HCT116 (cell line): Measurements from ENCODE around the gene ADARB1. TPM values are rescaled to one million over a fixed set of nuclear protein-coding genes. Genes with fewer than 3 reads are reported as not detected.

Experiments used
- ATAC-seq: fragments of 200-7000 bp; cut with Tn5 transposase; 2 replicates; pipeline ENCODE4 v1.9.1; 2020; ENCODE audit warnings: mild to moderate bottlenecking, moderate library complexity
- BruUV-seq: library from RNA; stranded (reverse); fragments of 400-500 nt; replicated peaks from 2 replicates; lab custom pipeline; 2021; lab: Mats Ljungman, UMichigan
- CTCF ChIA-PET: fragments of 300-600 bp; sonication (Branson Sonifier 250); formaldehyde crosslinking; loops from one replicate; lab custom pipeline; 2021; ENCODE audit warnings: antibody characterized with exemption; lab: Charles Lee
- POLR2A ChIA-PET: fragments of 300-600, 350-600 bp; sonication (Branson Sonifier 250); formaldehyde crosslinking; loops from one replicate; lab custom pipeline; 2021; ENCODE audit warnings: antibody characterized with exemption; lab: Charles Lee
- RAD21 ChIA-PET, 2 experiments: fragments of 300-600 bp; sonication (Branson Sonifier 250); formaldehyde crosslinking; loops; one replicate each; lab custom pipeline; 2023; ENCODE audit warnings: low total read pairs in 2 of 2; ENCODE audit not compliant: uncharacterized antibody in 2 of 2, unreplicated experiment in 2 of 2, low non-redundant PET in 1 of 2; lab: Charles Lee
- DNase-seq: peaks from one replicate; pipeline ENCODE4 v3.0.0-alpha.2; 2010; ENCODE audit warnings: low read depth, low spot score
- H2AFZ ChIP-seq: fragments of 200-600 bp; shearing (Covaris generic), sonication (generic); 2 replicates; pipeline ENCODE4 v1.6.1; 2017; ENCODE audit warnings: low read depth, mixed run types, mixed read lengths, antibody characterized with exemption, low read length; ENCODE audit not compliant: poor library complexity, severe bottlenecking
- H3K27ac ChIP-seq: 2 replicates; pipeline ENCODE4 v1.5.1; 2012; ENCODE audit warnings: low read depth, low read length
- H3K27me3 ChIP-seq: fragments of 200-600 bp; sonication (generic); 2 replicates; pipeline ENCODE4 v1.6.1; 2016; ENCODE audit warnings: mixed run types, low read length, mixed read lengths; ENCODE audit not compliant: insufficient read depth
- H3K36me3 ChIP-seq, 2 experiments: fragments of 200-500 bp in 1 of 2; fragments of 200-600 bp in 1 of 2; sonication (Bioruptor generic) in 1 of 2; sonication (generic) in 1 of 2; 2 replicates each; pipeline versions ENCODE4 v1.5.1 to v1.6.1; 2014 to 2016; ENCODE audit warnings: low read length in 2 of 2, inconsistent platforms in 1 of 2, mixed read lengths in 1 of 2, mixed run types in 1 of 2; ENCODE audit not compliant: insufficient read depth in 2 of 2, control insufficient read depth in 1 of 2
- H3K4me1 ChIP-seq, 2 experiments: fragments of 200-600 bp in 1 of 2; sonication (generic) in 1 of 2; 2 replicates each; pipeline versions ENCODE4 v1.5.1 to v1.6.1; 2012 to 2017; ENCODE audit warnings: low read length in 2 of 2, inconsistent platforms in 1 of 2, mild to moderate bottlenecking in 1 of 2, mixed read lengths in 1 of 2, mixed run types in 1 of 2, moderate library complexity in 1 of 2; ENCODE audit not compliant: insufficient read depth in 2 of 2, control insufficient read depth in 1 of 2
- H3K4me2 ChIP-seq: fragments of 200-600 bp; sonication (generic); 2 replicates; pipeline ENCODE4 v1.6.1; 2017; ENCODE audit warnings: mixed run types, low read length, mixed read lengths
- H3K4me3 ChIP-seq, 2 experiments: fragments of 200-600 bp in 1 of 2; sonication (generic) in 1 of 2; replicated peaks in 1 of 2; 2 replicates each; pipeline ENCODE4 v1.5.1; 2011 to 2016; ENCODE audit warnings: low read length in 2 of 2, control low read depth in 1 of 2, low read depth in 1 of 2, mild to moderate bottlenecking in 1 of 2, mixed read lengths in 1 of 2, mixed run types in 1 of 2
- H3K79me2 ChIP-seq: fragments of 200-600 bp; sonication (generic); 2 replicates; pipeline ENCODE4 v1.6.1; 2017; ENCODE audit warnings: mild to moderate bottlenecking, mixed run types, low read length, moderate library complexity, mixed read lengths; ENCODE audit not compliant: insufficient read depth
- H3K9ac ChIP-seq: fragments of 200-600 bp; sonication (generic); 2 replicates; pipeline ENCODE4 v1.6.1; 2016; ENCODE audit warnings: low read length, mixed read lengths
- H3K9me2 ChIP-seq: fragments of 200-600 bp; sonication (generic), shearing (Covaris generic); 2 replicates; pipeline ENCODE4 v1.6.1; 2017; ENCODE audit warnings: mixed run types, mild to moderate bottlenecking, moderate library complexity; ENCODE audit not compliant: insufficient read depth
- H3K9me3 ChIP-seq, 2 experiments: fragments of 200-500 bp in 1 of 2; fragments of 200-600 bp in 1 of 2; sonication (Bioruptor generic) in 1 of 2; sonication (generic) in 1 of 2; 2 replicates each; pipeline ENCODE4 v1.6.1; 2014 to 2017; ENCODE audit warnings: low read length in 2 of 2, mixed read lengths in 2 of 2, inconsistent platforms in 1 of 2, low read depth in 1 of 2, mild to moderate bottlenecking in 1 of 2, mixed run types in 1 of 2, moderate library complexity in 1 of 2; ENCODE audit not compliant: control insufficient read depth in 1 of 2, insufficient read depth in 1 of 2
- H4K20me1 ChIP-seq: fragments of 200-600 bp; sonication (generic), shearing (Covaris generic); 2 replicates; pipeline ENCODE4 v1.6.1; 2017; ENCODE audit warnings: mixed run types, mild to moderate bottlenecking, moderate library complexity; ENCODE audit not compliant: insufficient read depth
- CEBPB ChIP-seq: IDR thresholded peaks from 2 replicates; pipeline ENCODE4 v1.6.1; 2012; ENCODE audit warnings: low read depth
- ELF1 ChIP-seq: IDR thresholded peaks from 2 replicates; pipeline ENCODE4 v1.6.1; 2012; ENCODE audit warnings: low read depth, borderline replicate concordance
- EZH2 ChIP-seq: fragments of 200-600 bp; sonication (generic); IDR thresholded peaks from 2 replicates; pipeline ENCODE4 v1.6.1; 2017; ENCODE audit warnings: antibody characterized with exemption, mixed run types
- EZH2phosphoT487 ChIP-seq: fragments of 200-600 bp; IDR thresholded peaks from 2 replicates; pipeline ENCODE4 v1.6.1; 2018; ENCODE audit warnings: antibody characterized with exemption, borderline replicate concordance
- POLR2A ChIP-seq: IDR thresholded peaks from 2 replicates; pipeline ENCODE4 v1.7.0; 2011; ENCODE audit warnings: borderline replicate concordance; ENCODE audit not compliant: insufficient read depth, insufficient read length; ENCODE audit errors: extremely low read depth
- POLR2AphosphoS5 ChIP-seq: IDR thresholded peaks from 2 replicates; pipeline ENCODE4 v1.6.1; 2011; ENCODE audit warnings: mild to moderate bottlenecking, low read depth, low read length, moderate library complexity
- RAD21 ChIP-seq: IDR thresholded peaks from 2 replicates; pipeline ENCODE4 v1.6.1; 2012; ENCODE audit warnings: low read depth, mild to moderate bottlenecking
- SIN3A ChIP-seq: IDR thresholded peaks from 2 replicates; pipeline ENCODE4 v1.6.1; 2012; ENCODE audit warnings: low read depth
- SP1 ChIP-seq: IDR thresholded peaks from 2 replicates; pipeline ENCODE4 v1.6.1; 2012; ENCODE audit warnings: low read depth
- SRF ChIP-seq: IDR thresholded peaks from 2 replicates; pipeline ENCODE4 v1.6.1; 2012; ENCODE audit warnings: low read depth
- TCF7L2 ChIP-seq: IDR thresholded peaks from 2 replicates; pipeline ENCODE4 v1.7.0; 2011; ENCODE audit warnings: borderline replicate concordance, inconsistent platforms; ENCODE audit not compliant: insufficient read depth, insufficient read length; ENCODE audit errors: extremely low read depth
- ZBTB33 ChIP-seq: IDR thresholded peaks from 2 replicates; pipeline ENCODE4 v1.6.1; 2011; ENCODE audit warnings: mild to moderate bottlenecking, low read length, moderate library complexity; ENCODE audit not compliant: insufficient replicate concordance; ENCODE audit errors: extremely low read depth
- ZFX ChIP-seq: fragments of 450-650 bp; IDR thresholded peaks from 2 replicates; pipeline ENCODE4 v1.6.1; 2017
- intact Hi-C: fragments of 100-400 bp; cut with micrococcal nuclease; formaldehyde crosslinking; loops from 2 replicates; pipeline ENCODE4 v1.10.0; 2022
- total RNA-seq: library from RNA; stranded (reverse); gene quantifications from one replicate; pipeline ENCODE4 v1.2.1, GENCODE V29; 2021; ENCODE audit not compliant: unreplicated experiment
- TF ChIP-seq, protein P1 (sequence below): IDR thresholded peaks from 2 replicates; pipeline ENCODE4 v1.6.1; 2012
- TF ChIP-seq, protein P2 (sequence below): IDR thresholded peaks from 2 replicates; pipeline ENCODE4 v1.6.1; 2012

The ADARB1 gene
- total RNA-seq, 1 experiment from 2014 or later: 13.5 TPM

DNA sequence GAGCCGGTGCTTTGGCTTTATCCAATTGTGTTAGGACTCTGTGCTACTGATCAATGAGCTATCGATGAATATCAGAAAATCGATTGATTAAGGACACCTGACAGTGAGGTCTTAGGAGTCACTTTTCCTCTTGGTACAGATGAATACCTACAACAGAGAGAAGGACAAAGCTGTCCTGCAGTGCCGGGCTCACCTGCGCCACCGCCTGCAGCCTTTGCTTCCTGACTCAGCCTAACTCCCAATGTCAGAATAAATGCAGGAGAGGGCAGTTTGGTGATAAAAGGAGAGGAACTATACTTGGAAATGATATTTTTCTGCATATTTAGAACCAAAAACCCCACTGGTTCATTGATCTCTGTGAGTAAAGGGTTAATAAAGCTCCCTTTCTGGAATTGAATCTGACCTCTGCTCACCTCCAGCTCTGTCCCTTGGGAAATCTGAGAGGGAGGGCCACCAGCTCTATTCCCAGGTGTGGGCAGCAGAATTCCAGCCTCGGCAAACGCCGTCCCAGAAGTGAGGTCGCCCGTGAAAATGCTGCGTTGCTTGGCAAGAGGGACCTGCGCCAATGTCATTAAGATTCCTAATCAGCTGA lies 174.0 kb downstream of the ADARB1 start:
- peaks cover 0 to 5% of the 10 kb centered on the region in 2 experiments; a peak in 1 of 4 replicates for H3K4me1 ChIP-seq
- peaks cover 0 to 8% of the 10 kb centered on the region in 2 experiments; a peak in 1 of 4 replicates for H3K9me3 ChIP-seq
- TF ChIP-seq POLR2A: no peak
- TF ChIP-seq, protein P1, sequence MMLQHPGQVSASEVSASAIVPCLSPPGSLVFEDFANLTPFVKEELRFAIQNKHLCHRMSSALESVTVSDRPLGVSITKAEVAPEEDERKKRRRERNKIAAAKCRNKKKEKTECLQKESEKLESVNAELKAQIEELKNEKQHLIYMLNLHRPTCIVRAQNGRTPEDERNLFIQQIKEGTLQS: no peak
- TF ChIP-seq, all 23 proteins: peak for 0
- no peak overlapping the region for H3K9ac ChIP-seq
- DNase-seq: no peak
- ChIA-PET RAD21 (no interaction called here), CTCF (interaction anchor here (1.5 kb wide), 1 partner anchor 108 kb away, joined by 3 read pairs; no protein-coding TSS in a partner anchor), POLR2A (no interaction called here)
- no peaks in the 10 kb centered on the region for H3K79me2 ChIP-seq
- no peak overlapping the region for H3K27ac ChIP-seq
- ATAC-seq: no peak
- H3K4me2 ChIP-seq: no peak overlapping the region
- no peak overlapping the region for H2AFZ ChIP-seq
- intact Hi-C loops: no loop called here
- no peaks in the 10 kb centered on the region for H3K9me2 ChIP-seq
- BruUV-seq: no TSS peak
- no peak overlapping the region for H3K4me3 ChIP-seq
- H4K20me1 ChIP-seq: no peaks in the 10 kb centered on the region
- no peaks in the 10 kb centered on the region for H3K36me3 ChIP-seq
- H3K27me3 ChIP-seq: no peaks in the 10 kb centered on the region

DNA sequence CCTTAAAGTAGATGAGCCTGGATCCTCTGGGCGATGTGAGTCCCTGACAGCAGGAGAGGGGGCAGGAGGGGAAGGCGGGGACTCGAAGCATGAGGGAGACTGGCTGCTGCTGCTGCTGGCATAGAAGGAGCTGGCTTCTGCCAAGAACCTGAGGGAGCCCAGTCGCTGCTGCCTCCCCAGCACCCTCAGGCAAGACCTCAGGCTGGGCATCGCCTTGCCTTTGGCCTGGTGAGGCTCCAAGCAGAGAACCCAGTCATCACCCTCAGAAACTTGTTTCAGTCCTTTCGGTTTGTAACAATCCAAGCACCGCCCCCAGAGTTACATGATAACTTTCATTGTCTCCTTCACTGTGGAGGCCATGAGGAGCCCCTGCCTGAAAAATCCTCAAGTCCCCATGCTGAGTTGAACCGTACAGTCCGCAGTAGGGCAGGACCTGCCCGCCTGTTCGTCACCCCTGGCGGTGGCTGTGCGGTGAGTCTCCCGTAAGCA lies 174.6 kb downstream of the ADARB1 start:
- Histone ChIP-seq H3K79me2 (no peaks in the 10 kb centered on the region), H3K27me3 (no peaks in the 10 kb centered on the region), H3K9ac (no peak overlapping the region), H3K4me1 (peaks cover 0 to 7% of the 10 kb centered on the region in 2 experiments; a peak in 1 of 4 replicates), H3K9me2 (no peaks in the 10 kb centered on the region), H2AFZ (no peak overlapping the region), H3K4me2 (no peak overlapping the region), H4K20me1 (no peaks in the 10 kb centered on the region), H3K27ac (no peak overlapping the region), H3K4me3 (no peak overlapping the region), H3K9me3 (peaks cover 0 to 8% of the 10 kb centered on the region in 2 experiments; a peak in 1 of 4 replicates), H3K36me3 (no peaks in the 10 kb centered on the region)
- TF ChIP-seq SRF: no peak
- no peak for TF ChIP-seq TCF7L2
- TF ChIP-seq EZH2: no peak
- TF ChIP-seq, protein P2, sequence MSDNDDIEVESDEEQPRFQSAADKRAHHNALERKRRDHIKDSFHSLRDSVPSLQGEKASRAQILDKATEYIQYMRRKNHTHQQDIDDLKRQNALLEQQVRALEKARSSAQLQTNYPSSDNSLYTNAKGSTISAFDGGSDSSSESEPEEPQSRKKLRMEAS: no peak
- no peak for TF ChIP-seq SIN3A
- no peak for TF ChIP-seq POLR2AphosphoS5
- TF ChIP-seq EZH2phosphoT487: no peak
- TF ChIP-seq SP1: no peak
- TF ChIP-seq CEBPB: no peak
- TF ChIP-seq ELF1: no peak
- no peak for TF ChIP-seq RAD21
- no peak for TF ChIP-seq ZFX
- TF ChIP-seq ZBTB33: no peak
- POLR2A ChIA-PET: no interaction called here
- DNase-seq (no peak), ATAC-seq (no peak)
- RAD21 ChIA-PET: no interaction called here
- BruUV-seq: no TSS peak
- intact Hi-C loops: no loop called here
- CTCF ChIA-PET: interaction anchor here (1.5 kb wide), 1 partner anchor 109 kb away, joined by 3 read pairs; no protein-coding TSS in a partner anchor
